Karpas-422 (cell line): Measurements from ENCODE around the gene SIGLEC14. TPM values are rescaled to one million over a fixed set of nuclear protein-coding genes. Genes with fewer than 3 reads are reported as not detected.
"Not testable (repeated sequence)": the region's sequence is repeated elsewhere in the genome, so short reads cannot be mapped to it uniquely, and the experiment has no call there.

ENCODE experiments used
- DNase-seq: peaks from one replicate; pipeline ENCODE4 v3.0.0-alpha.2; 2015
- H2AFZ ChIP-seq: fragments of 200-600 bp; sonication (generic); 2 replicates; pipeline ENCODE4 v1.6.1; 2014; ENCODE audit warnings: antibody characterized with exemption, low read length, mixed read lengths
- H3K27ac ChIP-seq: fragments of 200-600 bp; sonication (generic); 2 replicates; pipeline ENCODE4 v1.5.1; 2014; ENCODE audit warnings: mild to moderate bottlenecking, low read length, moderate library complexity
- H3K27me3 ChIP-seq: fragments of 200-600 bp; sonication (generic); 2 replicates; pipeline ENCODE4 v1.6.1; 2014; ENCODE audit warnings: low read length, mixed read lengths
- H3K36me3 ChIP-seq: fragments of 200-600 bp; sonication (generic); 2 replicates; pipeline ENCODE4 v1.6.1; 2014; ENCODE audit warnings: low read length, mixed read lengths; ENCODE audit not compliant: insufficient read depth
- H3K4me1 ChIP-seq: fragments of 200-600 bp; sonication (generic); 2 replicates; pipeline ENCODE4 v1.6.1; 2014; ENCODE audit warnings: mild to moderate bottlenecking, low read length, mixed read lengths
- H3K4me2 ChIP-seq: fragments of 200-600 bp; sonication (generic); 2 replicates; pipeline ENCODE4 v1.6.1; 2014; ENCODE audit warnings: low read length, low read depth, mild to moderate bottlenecking; ENCODE audit not compliant: poor library complexity, severe bottlenecking
- H3K4me3 ChIP-seq: fragments of 200-600 bp; sonication (generic); 2 replicates; pipeline ENCODE4 v1.5.1; 2014; ENCODE audit warnings: mild to moderate bottlenecking, antibody characterized with exemption, low read length, mixed read lengths
- H3K79me2 ChIP-seq: fragments of 200-600 bp; sonication (generic); 2 replicates; pipeline ENCODE4 v1.6.1; 2014; ENCODE audit warnings: mild to moderate bottlenecking, low read length, mixed read lengths
- H3K9ac ChIP-seq: fragments of 200-600 bp; sonication (generic); 2 replicates; pipeline ENCODE4 v1.6.0; 2014; ENCODE audit warnings: low read length
- H3K9me2 ChIP-seq: fragments of 200-600 bp; sonication (generic), shearing (Covaris generic); replicated peaks from 2 replicates; pipeline ENCODE4 v1.6.0; 2014; ENCODE audit warnings: mild to moderate bottlenecking, low read length, moderate library complexity; ENCODE audit not compliant: insufficient read depth
- H3K9me3 ChIP-seq: fragments of 300-700, 200-600 bp; sonication (generic); 2 replicates; pipeline ENCODE4 v1.6.1; 2014; ENCODE audit warnings: low read length, mixed read lengths
- H4K20me1 ChIP-seq: fragments of 200-600 bp; sonication (generic); 2 replicates; pipeline ENCODE4 v1.6.1; 2014; ENCODE audit warnings: mild to moderate bottlenecking, antibody characterized with exemption, low read length, low read depth; ENCODE audit not compliant: insufficient read depth
- total RNA-seq: library from RNA; depleted of rRNA; stranded (reverse); fragments of >200 nt; shearing (Covaris generic); gene quantifications from 2 replicates; pipeline ENCODE4 v1.2.3, GENCODE V29; 2014; ENCODE audit warnings: low replicate concordance

SIGLEC14 gene
- total RNA-seq, 1 experiment from 2014 or later: 1.0 TPM

GRCh38 chr19:51640386-51640785 lies 6.2 kb downstream of the SIGLEC14 start:
- H4K20me1 ChIP-seq: no peaks in the 10 kb centered on the region
- no peak for DNase-seq
- peaks cover 7% of the 10 kb centered on the region for H3K9me3 ChIP-seq

GRCh38 chr19:51639916-51640315 lies 6.7 kb downstream of the SIGLEC14 start:
- H3K4me1 ChIP-seq: no peaks in the 10 kb centered on the region
- H3K9me2 ChIP-seq: no peaks in the 10 kb centered on the region
- no peak for DNase-seq
- no peaks in the 10 kb centered on the region for H4K20me1 ChIP-seq
- peaks cover 3% of the 10 kb centered on the region; the same call in 1 of the 2 replicates for H3K27me3 ChIP-seq
- no peak overlapping the region for H3K4me2 ChIP-seq
- H3K4me3 ChIP-seq: no peak overlapping the region
- no peaks in the 10 kb centered on the region for H3K36me3 ChIP-seq
- H3K79me2 ChIP-seq: no peaks in the 10 kb centered on the region
- H3K9ac ChIP-seq: no peak overlapping the region
- peaks cover 7% of the 10 kb centered on the region for H3K9me3 ChIP-seq
- H2AFZ ChIP-seq: no peak overlapping the region
- no peak overlapping the region for H3K27ac ChIP-seq

More at GRCh38 chr19:51640386-51640785, 6.2 kb downstream of the SIGLEC14 start:
- no peaks in the 10 kb centered on the region for H3K9me2 ChIP-seq
- no peak overlapping the region for H3K27ac ChIP-seq
- H2AFZ ChIP-seq: no peak overlapping the region
- H3K79me2 ChIP-seq: no peaks in the 10 kb centered on the region
- H3K36me3 ChIP-seq: no peaks in the 10 kb centered on the region
- no peak overlapping the region for H3K4me3 ChIP-seq
- no peak overlapping the region for H3K9ac ChIP-seq
- no peaks in the 10 kb centered on the region for H3K4me1 ChIP-seq
- H3K27me3 ChIP-seq: peaks cover 3% of the 10 kb centered on the region; the same call in 1 of the 2 replicates
- no peak overlapping the region for H3K4me2 ChIP-seq

GRCh38 chr19:51637362-51637978 lies 9.2 kb downstream of the SIGLEC14 start:
- Histone ChIP-seq H3K4me2 (no peak overlapping the region), H2AFZ (no peak overlapping the region), H3K36me3 (no peaks in the 10 kb centered on the region), H3K4me1 (no peaks in the 10 kb centered on the region), H3K27ac (no peak overlapping the region), H3K27me3 (peaks cover 3% of the 10 kb centered on the region; the same call in 1 of the 2 replicates), H3K79me2 (no peaks in the 10 kb centered on the region), H3K4me3 (no peak overlapping the region), H3K9me3 (peaks cover 7% of the 10 kb centered on the region), H3K9ac (no peak overlapping the region), H4K20me1 (no peaks in the 10 kb centered on the region), H3K9me2 (no peaks in the 10 kb centered on the region)
- DNase-seq: peak; percentile 79

GRCh38 chr19:51632126-51632525 lies 14.5 kb downstream of the SIGLEC14 start:
- H3K4me3 ChIP-seq: no peak overlapping the region
- H3K9ac ChIP-seq: no peak overlapping the region
- H3K4me2 ChIP-seq: no peak overlapping the region
- DNase-seq: no peak
- H3K4me1 ChIP-seq: no peaks in the 10 kb centered on the region
- no peaks in the 10 kb centered on the region for H4K20me1 ChIP-seq
- H3K9me2 ChIP-seq: no peaks in the 10 kb centered on the region
- H3K9me3 ChIP-seq: peaks cover 5% of the 10 kb centered on the region
- no peak overlapping the region for H3K27ac ChIP-seq
- H3K36me3 ChIP-seq: no peaks in the 10 kb centered on the region
- H2AFZ ChIP-seq: no peak overlapping the region
- H3K79me2 ChIP-seq: no peaks in the 10 kb centered on the region
- no peaks in the 10 kb centered on the region for H3K27me3 ChIP-seq

GRCh38 chr19:51630315-51630714 lies 16.3 kb downstream of the SIGLEC14 start, which contains the start of gene SIGLEC5:
Gene SIGLEC5 (minus strand): TSS chr19:51630401. CDS start chr19:51630335, 66 bp downstream.
- H3K4me1 ChIP-seq, H3K9me2 ChIP-seq, H3K9me3 ChIP-seq, H3K27ac ChIP-seq, H3K4me2 ChIP-seq, DNase-seq, H3K9ac ChIP-seq, H3K4me3 ChIP-seq, H2AFZ ChIP-seq, H3K27me3 ChIP-seq, H3K79me2 ChIP-seq, H3K36me3 ChIP-seq, H4K20me1 ChIP-seq: not testable (repeated sequence)

- H4K20me1 ChIP-seq: no peaks in the 10 kb centered on the region
These were observed 18.3 kb downstream of the SIGLEC14 start for GRCh38 chr19:51628153-51628939.

GRCh38 chr19:51627491-51628138 lies 19.0 kb downstream of the SIGLEC14 start:
- Histone ChIP-seq H3K79me2 (no peaks in the 10 kb centered on the region), H3K9ac (no peak overlapping the region), H3K9me2 (no peaks in the 10 kb centered on the region), H3K4me2 (no peak overlapping the region), H4K20me1 (no peaks in the 10 kb centered on the region), H3K9me3 (no peaks in the 10 kb centered on the region), H3K4me3 (no peak overlapping the region), H3K27me3 (no peaks in the 10 kb centered on the region), H3K27ac (no peak overlapping the region), H2AFZ (no peak overlapping the region), H3K4me1 (no peaks in the 10 kb centered on the region), H3K36me3 (no peaks in the 10 kb centered on the region)
- DNase-seq: no peak

More at GRCh38 chr19:51628153-51628939, 18.3 kb downstream of the SIGLEC14 start:
- Histone ChIP-seq H2AFZ (no peak overlapping the region), H3K27ac (no peak overlapping the region), H3K4me2 (no peak overlapping the region), H3K4me1 (no peaks in the 10 kb centered on the region), H3K79me2 (no peaks in the 10 kb centered on the region), H3K4me3 (no peak overlapping the region), H3K27me3 (no peaks in the 10 kb centered on the region), H3K9me3 (no peaks in the 10 kb centered on the region), H3K9ac (no peak overlapping the region), H3K9me2 (no peaks in the 10 kb centered on the region), H3K36me3 (no peaks in the 10 kb centered on the region)
- no peak for DNase-seq

- H3K9me2 ChIP-seq: no peaks in the 10 kb centered on the region
- no peaks in the 10 kb centered on the region for H3K79me2 ChIP-seq
- DNase-seq: no peak
- no peak overlapping the region for H3K4me2 ChIP-seq
- H3K27me3 ChIP-seq: no peaks in the 10 kb centered on the region
- no peak overlapping the region for H3K27ac ChIP-seq
- no peak overlapping the region for H2AFZ ChIP-seq
- no peaks in the 10 kb centered on the region for H3K9me3 ChIP-seq
- no peaks in the 10 kb centered on the region for H4K20me1 ChIP-seq
- no peaks in the 10 kb centered on the region for H3K4me1 ChIP-seq
- H3K9ac ChIP-seq: no peak overlapping the region
- H3K4me3 ChIP-seq: no peak overlapping the region
- no peaks in the 10 kb centered on the region for H3K36me3 ChIP-seq
These were observed 19.9 kb downstream of the SIGLEC14 start for GRCh38 chr19:51626675-51627074.
